Measurements from ENCODE around the gene KIAA1191.
"Not testable (repeated sequence)": the region's sequence is repeated elsewhere in the genome, so short reads cannot be mapped to it uniquely, and the experiment has no call there.

Gene KIAA1191

GRCh38 chr5:176337913-176338312, 23.7 kb downstream of the KIAA1191 start:
- peaks cover 12% of the 10 kb centered on the region for H3K9me3 Mint-ChIP-seq
- no peak for DNase-seq (ENCODE audit: low spot score)
- no peak overlapping the region for H3K4me3 Mint-ChIP-seq
- no peaks in the 10 kb centered on the region for H3K4me1 Mint-ChIP-seq (ENCODE audit: low read depth)
- peaks cover 22% of the 10 kb centered on the region for H3K36me3 Mint-ChIP-seq (ENCODE audit: low read depth)
- no peaks in the 10 kb centered on the region for H3K27me3 Mint-ChIP-seq (ENCODE audit: low read depth)
- H3K27ac Mint-ChIP-seq, result no peak overlapping the region

GRCh38 chr5:176334031-176334770, 27.4 kb downstream of the KIAA1191 start:
- no peak overlapping the region for H3K27ac Mint-ChIP-seq
- peaks cover 22% of the 10 kb centered on the region for H3K36me3 Mint-ChIP-seq (ENCODE audit: low read depth)

GRCh38 chr5:176320577-176320976, 41.0 kb downstream of the KIAA1191 start:
- peaks cover 17% of the 10 kb centered on the region for H3K36me3 Mint-ChIP-seq (ENCODE audit: low read depth)
- no peaks in the 10 kb centered on the region for H3K9me3 Mint-ChIP-seq
- H3K27me3 Mint-ChIP-seq (ENCODE audit: low read depth), result no peaks in the 10 kb centered on the region
- no peaks in the 10 kb centered on the region for H3K4me1 Mint-ChIP-seq (ENCODE audit: low read depth)
- H3K27ac Mint-ChIP-seq, result no peak overlapping the region
- DNase-seq (ENCODE audit: low spot score), result no peak
- H3K4me3 Mint-ChIP-seq, result no peak overlapping the region

More at GRCh38 chr5:176334031-176334770, 27.4 kb downstream of the KIAA1191 start:
- H3K4me1 Mint-ChIP-seq (ENCODE audit: low read depth), result no peaks in the 10 kb centered on the region
- no peaks in the 10 kb centered on the region for H3K27me3 Mint-ChIP-seq (ENCODE audit: low read depth)
- no peak overlapping the region for H3K4me3 Mint-ChIP-seq
- no peak for DNase-seq (ENCODE audit: low spot score)
- peaks cover 12% of the 10 kb centered on the region for H3K9me3 Mint-ChIP-seq

- H3K27me3 Mint-ChIP-seq (ENCODE audit: low read depth), result no peaks in the 10 kb centered on the region
- H3K27ac Mint-ChIP-seq, result no peak overlapping the region
- H3K9me3 Mint-ChIP-seq, result no peaks in the 10 kb centered on the region
- H3K36me3 Mint-ChIP-seq (ENCODE audit: low read depth), result peaks cover 19% of the 10 kb centered on the region
- no peak for DNase-seq (ENCODE audit: low spot score)
- H3K4me3 Mint-ChIP-seq, result no peak overlapping the region
- H3K4me1 Mint-ChIP-seq (ENCODE audit: low read depth), result no peaks in the 10 kb centered on the region
Measured at GRCh38 chr5:176319827-176320554, 41.6 kb downstream of the KIAA1191 start.

- H3K4me1 Mint-ChIP-seq (ENCODE audit: low read depth), result no peaks in the 10 kb centered on the region
- no peak overlapping the region for H3K4me3 Mint-ChIP-seq
- H3K36me3 Mint-ChIP-seq (ENCODE audit: low read depth), result peaks cover 23% of the 10 kb centered on the region
Measured at GRCh38 chr5:176317534-176318374, 43.8 kb downstream of the KIAA1191 start.

GRCh38 chr5:176305356-176305755, 56.2 kb downstream of the KIAA1191 start:
- H3K4me3 Mint-ChIP-seq; DNase-seq (ENCODE audit: low spot score); H3K4me1 Mint-ChIP-seq (ENCODE audit: low read depth); H3K27me3 Mint-ChIP-seq (ENCODE audit: low read depth); H3K27ac Mint-ChIP-seq; H3K9me3 Mint-ChIP-seq: not testable (repeated sequence)
- peaks cover 39% of the 10 kb centered on the region for H3K36me3 Mint-ChIP-seq (ENCODE audit: low read depth)

More at GRCh38 chr5:176317534-176318374, 43.8 kb downstream of the KIAA1191 start:
- H3K9me3 Mint-ChIP-seq, result no peaks in the 10 kb centered on the region
- no peak overlapping the region for H3K27ac Mint-ChIP-seq
- no peaks in the 10 kb centered on the region for H3K27me3 Mint-ChIP-seq (ENCODE audit: low read depth)
- no peak for DNase-seq (ENCODE audit: low spot score)

Data from T-helper 2 cell treated with Interferon-gamma antibody and Interleukin-4, amounts not matched to agents 5 μg/mL and 100 μg/mL, for 36 hours (primary cell).